ENCODE data around the gene PPARD.
"Not testable (repeated sequence)": the region's sequence is repeated elsewhere in the genome, so short reads cannot be mapped to it uniquely, and the experiment has no call there.

Gene PPARD

DNA sequence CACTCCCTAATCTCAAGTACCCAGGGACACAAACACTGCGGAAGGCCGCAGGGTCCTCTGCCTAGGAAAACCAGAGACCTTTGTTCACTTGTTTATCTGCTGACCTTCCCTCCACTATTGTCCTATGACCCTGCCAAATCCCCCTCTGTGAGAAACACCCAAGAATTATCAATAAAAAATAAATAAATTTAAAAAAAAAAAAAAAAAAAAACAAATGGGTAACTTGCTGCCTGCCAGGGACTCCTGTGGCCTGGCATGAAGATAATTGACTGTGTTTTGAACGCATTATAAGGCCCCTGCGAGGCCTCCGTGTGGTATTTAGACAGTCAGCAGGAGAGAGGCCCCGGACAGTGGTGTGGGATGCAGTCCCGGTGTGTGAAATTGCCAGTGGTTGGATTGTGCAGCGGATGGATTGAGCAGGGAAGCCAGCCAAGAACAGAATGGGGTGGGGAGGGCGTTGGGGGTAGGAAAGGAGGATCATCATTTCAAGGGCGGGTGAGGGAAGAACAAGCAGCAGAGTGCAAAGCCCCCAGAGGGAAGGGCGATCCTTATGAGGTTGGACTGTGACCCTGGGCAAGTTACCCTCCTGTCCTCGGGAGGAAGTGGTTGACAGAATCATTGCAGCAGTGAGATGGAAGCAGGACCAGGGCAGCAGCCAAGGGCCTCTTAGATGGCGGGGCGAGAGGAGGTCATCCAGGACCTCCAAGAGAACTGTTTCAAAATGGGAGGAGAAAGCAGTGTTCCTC lies 43.3 kb downstream of the PPARD start:
- no peak for DNase-seq (ENCODE audit: low read depth)

DNA sequence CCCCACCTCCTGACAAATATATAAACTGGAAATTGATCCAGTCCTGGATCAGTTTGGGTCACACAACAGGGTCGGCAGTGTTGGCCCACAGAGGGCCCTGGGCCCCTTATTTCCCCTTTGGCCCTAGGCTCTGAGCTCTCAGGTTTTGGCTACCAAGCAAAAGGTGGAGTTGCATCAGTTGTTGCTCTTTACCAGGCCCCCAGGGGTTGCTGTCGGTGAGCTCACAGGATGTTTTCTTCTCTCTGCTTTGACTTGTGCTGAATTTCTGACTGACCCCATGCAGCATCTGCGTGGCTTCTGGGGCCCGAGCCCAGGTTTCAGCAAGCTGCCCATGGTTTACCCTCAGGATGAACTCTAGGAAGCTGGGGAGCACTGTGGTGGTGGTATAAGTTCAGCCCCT lies 44.6 kb downstream of the PPARD start:
- no peak for DNase-seq (ENCODE audit: low read depth)

DNA sequence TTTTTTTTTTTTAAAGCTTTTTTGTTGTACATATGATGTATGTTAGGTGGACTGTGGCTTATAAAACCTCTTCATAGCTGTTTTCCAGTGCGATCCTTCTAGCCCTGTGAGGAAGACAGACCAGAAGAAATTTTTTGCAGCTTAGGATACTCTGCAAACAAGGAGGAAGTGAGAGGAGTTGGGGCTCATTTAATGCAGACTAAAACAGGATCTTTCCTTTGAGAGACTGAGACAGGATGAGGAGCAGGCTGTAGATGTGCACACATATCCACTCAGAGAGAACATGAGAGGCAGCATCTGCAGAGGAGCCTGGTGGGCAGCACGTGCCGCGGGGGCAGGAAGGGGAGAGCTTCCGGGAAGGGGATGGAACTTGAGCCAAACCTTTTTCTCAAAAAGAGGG lies 45.7 kb downstream of the PPARD start:
- no peak for DNase-seq (ENCODE audit: low read depth)

DNA sequence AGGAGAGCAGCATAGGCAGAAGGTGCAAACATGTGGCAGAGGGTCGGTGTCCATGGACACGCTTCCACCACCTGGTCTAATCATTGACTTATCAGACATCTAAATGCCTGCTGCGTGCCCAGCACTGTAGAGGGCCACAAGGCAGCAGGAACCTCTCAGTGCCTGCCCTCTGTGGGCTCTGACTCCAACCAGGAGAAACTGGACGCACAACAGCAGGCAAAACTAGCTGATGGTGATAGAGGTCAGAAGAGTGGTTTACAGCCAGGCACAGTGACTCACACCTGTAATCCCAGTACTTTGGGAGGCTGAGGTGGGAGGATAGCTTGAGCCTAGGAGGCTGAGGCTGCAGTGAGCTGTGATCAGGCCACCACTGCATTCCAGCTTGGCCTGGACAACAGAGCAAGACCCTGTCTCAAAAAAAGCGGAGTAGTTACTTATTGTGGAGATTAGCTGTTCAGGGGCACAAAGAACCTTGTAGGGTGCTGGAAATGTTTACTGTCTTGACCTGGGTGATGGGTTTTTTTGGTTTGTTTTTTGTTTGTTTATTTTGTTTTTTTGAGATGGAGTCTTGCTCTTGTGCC lies 46.5 kb downstream of the PPARD start:
- no peak for DNase-seq (ENCODE audit: low read depth)

DNA sequence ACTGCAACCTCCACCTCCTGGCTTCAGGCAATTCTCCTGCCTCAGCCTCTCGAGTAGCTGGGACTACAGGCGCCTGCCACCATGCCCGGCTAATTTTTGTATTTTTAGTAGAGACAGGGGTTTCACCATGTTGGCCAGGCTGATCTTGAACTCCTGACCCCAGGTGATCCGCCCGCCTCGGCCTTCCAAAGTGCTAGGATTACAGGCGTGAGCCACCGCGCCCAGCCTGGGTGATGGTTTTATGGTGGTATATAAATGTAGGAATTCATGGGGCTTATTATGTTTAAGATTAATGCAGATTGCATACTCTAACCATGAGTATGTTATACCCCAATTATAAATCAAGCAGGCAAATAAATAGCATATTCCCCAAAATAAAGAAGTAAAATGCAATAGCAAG lies 47.0 kb downstream of the PPARD start:
- DNase-seq (ENCODE audit: low read depth): not testable (repeated sequence)

DNA sequence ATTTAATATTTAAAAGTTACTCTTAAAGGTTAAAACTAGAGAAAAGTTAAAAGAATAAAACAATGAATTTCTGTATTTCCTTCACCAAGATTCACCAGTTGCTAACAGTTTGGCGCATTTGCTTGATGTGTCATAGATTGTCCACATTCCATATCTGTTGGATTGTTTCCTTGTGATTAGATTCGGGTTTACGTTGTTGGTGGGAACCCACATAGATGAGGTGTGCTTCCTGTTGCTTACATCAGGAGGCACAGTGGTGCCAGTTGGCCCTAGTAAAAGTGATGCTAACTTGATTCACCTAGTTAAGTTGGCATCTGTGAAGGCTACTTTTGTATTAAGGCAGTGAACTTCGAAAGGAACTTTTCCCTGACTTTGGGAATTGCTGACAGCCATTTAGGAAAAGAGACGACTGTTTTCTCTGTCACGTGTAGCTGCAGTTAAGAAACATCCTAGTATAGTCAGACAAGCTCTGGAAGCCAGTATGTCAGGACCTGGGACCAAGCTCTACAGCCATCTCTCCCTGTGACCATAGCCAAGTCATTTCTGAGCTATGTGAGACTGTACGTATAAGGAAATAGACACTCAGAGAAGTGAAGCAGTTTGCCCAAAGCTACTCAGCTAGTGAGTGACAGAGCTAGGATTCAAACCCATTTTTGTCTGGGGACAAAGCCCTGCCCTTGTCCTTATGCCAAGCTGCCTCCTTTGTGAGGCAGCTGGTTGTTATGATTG lies 49.0 kb downstream of the PPARD start:
- DNase-seq (ENCODE audit: low read depth): no peak

DNA sequence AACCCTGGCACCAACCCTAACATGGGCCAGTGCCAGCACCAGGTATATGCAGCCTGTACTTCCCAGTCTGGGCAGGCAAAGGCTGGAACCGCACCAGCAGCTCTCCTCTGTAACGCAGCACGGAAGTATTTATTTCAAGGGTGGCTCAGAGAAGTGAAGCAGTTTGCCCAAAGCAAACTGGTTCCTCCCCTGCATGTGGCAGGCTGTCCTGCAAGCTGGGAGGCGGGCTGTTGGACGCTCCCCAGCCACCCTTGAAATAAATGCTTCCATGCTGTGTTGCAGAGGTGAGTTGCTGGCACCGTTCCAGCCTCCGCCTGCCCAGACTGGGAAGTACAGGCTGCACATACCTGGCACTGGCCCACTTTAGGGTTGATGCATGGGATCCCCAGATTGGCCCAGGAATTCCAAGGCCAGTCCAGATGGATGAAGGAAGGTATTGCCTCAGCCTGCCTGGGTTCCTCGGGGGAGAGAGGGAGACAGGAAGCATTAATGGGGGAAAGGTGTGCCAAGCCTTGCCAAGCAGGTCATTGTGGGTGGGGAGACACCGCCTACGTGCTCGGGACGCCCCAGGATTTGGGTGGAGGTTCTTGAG lies 49.8 kb downstream of the PPARD start:
- no peak for DNase-seq (ENCODE audit: low read depth)

DNA sequence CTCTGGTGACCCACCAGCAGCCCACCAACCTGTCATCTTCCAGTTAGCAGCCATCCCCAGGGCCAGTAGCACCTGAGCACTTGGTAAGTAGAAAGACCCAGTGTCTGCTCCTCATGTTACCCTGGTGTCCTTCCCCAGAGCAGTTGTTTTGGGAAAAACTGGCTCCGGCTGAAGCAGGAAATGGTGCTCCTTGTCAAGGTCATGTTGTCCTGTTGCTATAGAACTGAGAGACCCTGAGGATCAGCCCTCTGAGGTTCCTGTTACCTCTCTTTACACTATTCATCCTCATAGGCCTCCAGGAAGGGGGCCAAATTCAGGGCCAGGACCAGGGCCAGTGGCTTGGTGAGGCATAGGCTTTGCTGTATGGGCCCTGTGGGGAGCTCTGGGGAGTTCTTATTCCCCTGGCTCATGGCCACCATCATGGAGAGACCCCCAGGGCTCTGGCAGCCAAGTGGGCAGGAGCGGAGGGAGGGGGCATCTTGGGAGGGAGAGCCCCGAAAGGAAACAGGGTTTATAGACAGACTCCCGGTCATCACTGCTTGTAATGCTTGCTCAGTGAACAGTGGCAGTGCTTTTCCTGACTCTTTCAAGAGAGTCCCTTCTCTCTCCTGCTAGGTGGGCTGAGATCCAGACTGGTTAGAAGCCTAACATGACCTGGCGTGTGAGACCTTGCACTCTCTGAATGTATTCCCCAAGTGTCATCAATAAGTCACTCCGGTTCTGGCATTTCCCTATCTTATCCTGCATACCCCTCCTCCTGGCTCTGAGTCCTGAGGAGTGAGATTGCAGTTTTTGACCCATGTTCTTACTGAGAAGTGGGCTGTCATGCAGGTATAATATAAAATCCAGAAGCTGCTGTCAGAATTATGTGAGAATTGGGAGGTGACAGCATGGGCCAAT lies 50.7 kb downstream of the PPARD start:
- DNase-seq (ENCODE audit: low read depth): no peak

DNA sequence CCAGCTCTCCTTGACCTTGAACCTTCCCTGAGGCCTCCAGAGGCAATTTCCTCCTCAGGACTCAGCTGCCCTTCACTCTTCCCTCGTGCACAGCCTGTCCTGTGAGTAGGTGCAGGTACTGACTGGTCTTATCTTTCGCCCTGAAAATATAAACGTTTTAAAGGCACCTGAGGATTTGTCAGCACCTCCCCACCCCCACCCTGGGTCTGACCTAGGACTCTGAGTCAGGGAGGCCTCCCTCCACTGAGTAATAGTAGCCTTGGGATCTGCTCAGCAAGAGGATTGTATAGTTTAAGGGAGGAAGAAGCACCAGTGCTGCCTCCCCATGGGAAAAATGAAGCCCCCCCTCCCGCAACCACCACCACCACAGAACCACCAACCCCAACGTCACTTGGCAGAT lies 54.6 kb downstream of the PPARD start:
- DNase-seq (ENCODE audit: low read depth): no peak

DNA sequence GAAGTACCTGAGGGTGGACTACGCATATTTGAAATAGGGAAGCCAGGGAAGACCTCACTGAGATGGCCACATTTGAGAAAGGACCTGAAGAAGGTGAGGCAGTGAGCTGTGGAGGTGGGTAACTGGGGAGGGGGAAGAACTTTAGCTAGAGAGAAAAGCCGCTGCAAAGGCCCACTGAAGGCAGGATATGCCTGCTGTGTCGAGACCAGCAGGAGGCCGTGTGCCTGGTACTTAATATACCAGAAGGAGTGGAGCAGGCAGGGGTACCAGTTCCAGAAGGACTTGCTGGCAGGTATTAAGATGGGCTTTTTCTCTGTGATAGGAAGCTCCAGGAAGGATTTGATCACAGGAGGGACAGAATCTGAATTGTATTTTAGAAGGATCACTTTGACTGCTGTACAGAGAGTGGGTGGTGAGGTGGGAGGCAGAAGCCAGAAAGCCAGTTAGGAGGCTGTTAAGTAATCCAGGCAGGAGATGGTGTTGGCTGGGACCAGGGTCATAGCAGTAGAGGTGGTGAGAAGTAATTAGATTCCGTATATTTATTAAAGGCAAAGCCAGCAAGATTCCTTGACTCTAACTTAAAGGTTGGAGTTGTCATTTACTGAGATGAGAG lies 55.6 kb downstream of the PPARD start:
- DNase-seq (ENCODE audit: low read depth): no peak

DNA sequence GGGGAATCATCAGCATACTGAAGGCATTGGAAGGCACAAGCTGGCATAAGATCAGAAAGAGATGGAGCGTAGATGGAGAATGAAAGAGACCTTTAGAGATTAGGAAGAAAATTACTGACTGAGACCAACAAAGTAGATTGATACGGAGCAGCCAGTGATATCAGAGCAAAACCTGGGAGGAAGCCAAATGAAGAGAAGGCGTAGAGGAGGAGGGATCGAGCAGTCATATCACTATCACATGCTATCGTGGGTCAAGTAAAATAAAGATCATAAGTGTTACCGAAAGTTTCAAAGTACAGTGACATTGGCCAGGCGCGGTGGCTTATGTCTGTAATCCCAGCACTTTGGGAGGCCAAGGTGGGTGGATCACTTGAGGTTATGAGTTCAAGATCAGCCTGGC lies 56.2 kb downstream of the PPARD start:
- DNase-seq (ENCODE audit: low read depth): no peak

DNA sequence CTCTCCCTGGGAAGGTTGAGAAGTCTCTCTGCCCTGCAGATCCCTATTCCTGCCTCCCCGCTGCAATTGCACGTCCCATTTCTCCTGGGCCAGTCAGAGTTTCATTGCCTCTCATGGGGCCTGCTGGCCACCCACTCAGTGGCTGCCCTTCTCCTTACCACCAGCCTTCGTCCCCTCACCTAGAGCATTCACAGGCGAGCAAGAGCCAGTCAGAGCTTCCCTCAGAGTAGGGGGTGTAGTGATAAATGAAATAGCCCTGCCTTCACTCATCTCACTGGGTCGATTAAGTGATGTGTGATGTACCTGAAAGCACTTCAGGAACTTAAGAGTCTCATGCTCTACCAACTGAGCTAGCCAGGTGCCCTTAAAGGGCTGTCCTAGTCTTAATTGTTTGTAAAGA lies 57.8 kb downstream of the PPARD start:
- DNase-seq (ENCODE audit: low read depth): no peak

DNA sequence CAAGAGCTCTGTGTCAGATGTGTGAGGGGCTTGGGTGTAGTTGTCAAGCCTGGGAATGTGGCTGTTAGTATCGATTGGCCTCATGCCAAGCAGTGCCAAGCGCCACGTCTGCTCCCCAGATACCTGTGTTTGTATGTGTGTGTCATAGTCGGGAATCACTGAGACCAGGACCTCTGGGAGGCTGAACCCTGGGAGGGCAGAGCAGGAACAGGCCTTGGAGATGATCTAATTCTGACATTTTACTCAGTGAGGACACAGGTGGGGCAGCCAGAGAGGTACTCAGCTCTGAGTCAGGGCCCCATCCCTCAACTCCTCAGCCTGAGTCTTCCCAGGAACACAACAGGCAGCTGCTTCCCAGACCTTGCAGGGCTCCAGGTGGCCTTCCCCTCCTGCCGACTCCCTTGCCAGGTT lies 58.5 kb downstream of the PPARD start:
- DNase-seq (ENCODE audit: low read depth): no peak

DNA sequence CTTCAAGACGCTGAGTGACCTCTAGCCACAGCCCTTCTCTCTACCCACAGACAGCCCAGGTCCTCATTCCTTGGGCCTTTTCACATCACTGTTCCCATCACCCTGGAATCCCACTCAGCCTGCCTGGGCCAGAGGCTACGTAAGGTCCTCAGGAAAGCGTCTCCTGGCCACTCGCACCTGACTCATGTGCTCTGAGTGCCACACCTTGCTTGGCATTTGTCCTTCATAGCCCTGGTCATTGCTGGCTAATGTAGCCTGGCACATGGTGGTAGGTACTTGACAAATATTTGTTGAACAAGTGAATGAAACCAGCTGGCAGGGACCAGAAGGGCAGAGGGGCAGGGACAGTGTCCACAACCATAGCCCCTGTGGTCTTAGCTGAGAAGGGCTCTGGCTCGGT lies 59.2 kb downstream of the PPARD start:
- DNase-seq (ENCODE audit: low read depth): no peak

DNA sequence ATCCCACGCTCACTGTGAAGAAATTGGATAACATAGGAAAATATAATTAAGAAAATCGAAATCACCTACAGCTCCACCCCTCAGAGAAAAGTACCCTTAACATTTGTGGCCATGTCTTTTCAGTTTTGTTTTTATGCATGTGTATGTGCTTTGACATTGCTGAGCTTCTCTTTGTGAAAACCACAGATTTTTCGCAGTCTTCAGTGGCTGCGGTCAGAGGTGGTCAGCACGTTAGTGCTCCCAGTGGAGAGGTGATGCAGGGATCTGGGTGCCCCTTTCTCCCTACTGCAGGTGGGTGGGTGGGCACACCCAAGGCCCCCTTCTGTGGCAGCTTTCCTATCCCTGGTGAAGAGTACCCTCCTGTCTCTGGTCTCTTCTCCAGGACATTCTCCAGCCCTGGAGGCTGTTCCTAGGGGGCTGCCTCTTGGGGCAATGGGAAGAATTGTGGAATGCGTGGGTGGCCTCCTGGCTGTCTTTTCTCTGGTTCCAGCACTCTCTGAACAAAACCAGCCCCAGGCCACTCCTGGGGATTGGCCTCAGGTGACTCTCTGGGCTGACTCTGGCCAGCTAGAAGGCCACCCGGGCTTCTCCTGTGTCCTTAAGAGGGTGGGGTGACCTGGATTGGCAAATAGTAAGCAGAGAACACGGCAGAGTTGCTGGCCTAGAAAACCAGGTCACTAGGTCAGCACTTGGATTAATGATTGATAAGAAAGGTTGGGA lies 59.9 kb downstream of the PPARD start:
- DNase-seq (ENCODE audit: low read depth): no peak

DNA sequence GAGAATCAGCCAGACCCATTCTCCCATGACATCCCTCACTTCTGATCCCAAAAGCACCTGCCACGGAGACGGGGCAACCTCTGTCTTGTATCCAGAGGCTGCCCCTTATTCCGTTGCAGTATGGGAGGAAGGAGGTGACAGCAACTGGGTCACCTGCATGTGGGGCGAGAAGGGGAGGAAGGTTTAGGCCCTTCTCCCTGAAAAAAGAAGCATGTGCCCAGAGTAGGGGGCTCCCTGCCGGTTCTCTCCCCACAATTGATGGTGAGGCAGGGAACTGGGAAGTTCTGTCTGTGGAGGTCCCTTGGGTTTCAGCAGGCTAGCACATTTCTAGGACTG lies 60.5 kb downstream of the PPARD start:
- no peak for DNase-seq (ENCODE audit: low read depth)

DNA sequence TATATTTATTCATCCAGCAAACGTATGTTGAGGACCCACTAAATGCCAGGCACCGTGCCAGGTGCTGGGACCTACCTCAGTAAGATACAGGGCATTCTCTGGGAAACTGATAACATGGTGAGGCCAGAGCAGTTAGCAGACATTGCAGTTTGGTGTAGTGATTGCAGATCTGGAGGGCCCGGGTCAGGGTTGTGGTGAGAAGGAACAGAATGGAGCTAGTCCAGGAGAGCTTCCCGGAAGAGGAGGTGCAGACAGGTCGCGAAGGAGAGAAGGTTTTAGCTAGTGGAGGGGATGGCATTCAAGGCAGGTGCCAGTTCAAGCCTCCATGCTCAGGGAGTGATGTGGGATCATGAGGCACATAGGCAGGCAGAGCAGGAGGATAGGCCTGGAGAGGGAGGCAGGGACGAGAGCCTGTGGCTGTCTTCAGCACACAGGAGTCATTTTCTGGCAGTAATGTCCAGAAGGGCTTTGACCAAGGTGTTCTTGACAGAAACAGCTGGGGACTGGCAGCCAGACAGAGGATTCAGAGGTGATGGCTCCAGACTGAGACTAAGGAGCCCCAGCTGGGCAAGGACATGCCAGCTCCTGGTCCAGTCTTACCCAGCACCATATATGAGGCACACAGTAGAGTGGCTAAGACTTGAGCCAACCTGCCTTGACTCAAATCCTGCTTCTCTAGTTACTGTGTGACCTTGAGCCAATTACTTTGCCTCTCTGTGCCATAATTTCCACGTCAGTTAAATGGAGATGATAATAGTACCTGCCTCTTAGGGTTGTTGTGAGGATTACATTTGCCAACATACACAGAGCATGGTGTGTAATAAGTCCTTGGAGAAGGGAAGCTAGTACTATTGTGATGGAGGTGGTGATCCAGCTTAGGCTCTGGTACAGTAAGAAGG lies 61.4 kb downstream of the PPARD start:
- DNase-seq (ENCODE audit: low read depth): no peak

DNA sequence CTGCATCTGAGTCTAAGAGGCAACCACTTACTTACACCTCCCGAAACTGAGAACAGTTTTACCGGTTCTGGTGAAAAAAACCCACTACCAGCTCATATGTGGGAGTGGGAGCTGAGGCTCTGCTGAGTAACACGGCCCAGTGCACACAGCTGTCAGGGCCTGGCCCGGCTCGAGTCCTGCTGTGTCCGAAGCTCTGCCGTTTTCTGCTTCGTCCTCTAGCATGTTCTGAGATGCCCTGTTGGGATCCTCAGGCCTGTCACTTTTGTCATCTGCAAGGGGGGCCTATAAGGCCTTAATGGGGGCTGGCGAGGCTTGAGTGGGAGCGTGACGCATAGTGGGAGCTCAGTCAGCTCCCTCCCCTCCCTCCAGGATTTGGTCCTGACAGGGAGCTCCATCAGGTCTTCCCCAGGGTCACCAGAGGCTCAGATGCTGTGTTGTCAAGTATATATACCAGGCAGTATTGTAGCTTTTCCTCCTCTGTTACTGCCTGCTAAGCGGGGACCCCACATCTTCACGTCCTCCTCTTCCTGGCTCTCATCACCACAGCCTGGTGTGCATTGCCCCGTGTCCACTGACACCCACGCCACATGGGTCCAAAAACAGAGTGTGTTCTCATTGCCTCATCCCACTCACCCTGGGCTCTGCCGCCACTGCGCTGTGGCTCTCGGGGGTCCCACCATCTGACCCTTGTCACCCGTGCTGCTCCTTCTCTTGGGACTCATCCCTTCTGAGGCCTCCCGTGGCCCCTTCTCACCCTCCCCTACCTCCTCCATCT lies 64.5 kb downstream of the PPARD start:
- DNase-seq (ENCODE audit: low read depth): no peak

DNA sequence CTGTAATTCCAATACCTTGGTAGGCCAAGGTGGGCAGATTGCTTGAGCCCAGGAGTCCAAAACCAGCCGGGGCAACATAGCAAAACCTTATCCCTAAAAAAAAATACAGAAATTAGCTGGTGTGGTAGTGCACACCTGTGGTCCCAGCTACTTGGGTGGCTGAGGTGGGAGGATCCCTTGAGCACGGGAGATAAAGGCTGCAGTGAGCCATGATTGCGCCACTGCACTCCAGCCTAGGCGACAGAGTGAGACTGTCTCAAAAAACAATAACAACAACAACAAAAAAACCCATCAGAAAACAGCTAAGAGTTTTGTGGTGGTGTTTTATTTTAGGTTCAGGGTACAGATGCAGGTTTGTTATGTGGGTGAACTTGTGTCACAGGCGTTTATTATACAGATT lies 66.9 kb downstream of the PPARD start:
- DNase-seq (ENCODE audit: low read depth): no peak
